ENCODE data around the gene PEAR1.

PEAR1 gene

DNA sequence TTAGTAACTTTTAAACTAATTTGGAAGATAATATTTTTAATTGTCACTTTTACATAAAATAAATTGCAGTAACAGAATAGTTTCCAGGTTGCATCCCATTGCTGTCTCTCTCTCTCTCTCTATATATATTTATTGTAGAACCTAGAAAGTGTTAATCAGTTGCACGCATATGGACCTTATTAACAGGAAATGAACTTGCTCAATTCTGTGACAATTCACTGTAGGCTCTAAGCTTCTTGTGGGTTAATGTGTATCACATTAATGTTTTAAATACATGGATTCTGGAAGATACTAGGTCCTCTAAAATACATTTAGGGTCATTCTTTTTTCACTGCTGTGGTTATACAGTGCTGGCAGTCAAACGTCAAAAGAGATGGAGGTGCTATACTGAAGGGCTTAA is 60.1 kb downstream of the PEAR1 start:
- no peak overlapping the region for H3K27ac ChIP-seq (ENCODE audit: low read depth, low read length)
- H3K23ac ChIP-seq (ENCODE audit: low read length): no peak overlapping the region
- H3K4ac ChIP-seq (ENCODE audit: low read depth, low read length): no peak overlapping the region
- H3K79me2 ChIP-seq (ENCODE audit: control insufficient read depth, insufficient read depth, low read length, poor library complexity): no peaks in the 10 kb centered on the region
- H3K4me3 ChIP-seq (ENCODE audit: low read depth, low read length): no peak overlapping the region
- H4K8ac ChIP-seq (ENCODE audit: low read depth, low read length): no peak overlapping the region
- no peak for DNase-seq
- no peak overlapping the region for H3K14ac ChIP-seq (ENCODE audit: low read length)
- H3K79me1 ChIP-seq (ENCODE audit: low read length): no peaks in the 10 kb centered on the region
- no peaks in the 10 kb centered on the region for H3K9me3 ChIP-seq (ENCODE audit: insufficient read depth, low read depth, low read length)
- H2BK12ac ChIP-seq (ENCODE audit: low read length): no peak overlapping the region
- no peak overlapping the region for H2AK5ac ChIP-seq (ENCODE audit: low read length)
- no peak overlapping the region for H3K4me2 ChIP-seq (ENCODE audit: low read length)
- H3K36me3 ChIP-seq (ENCODE audit: control insufficient read depth in 1 of 2, insufficient read depth in 2 of 2, low read length in 2 of 2): peaks cover 20 to 34% of the 10 kb centered on the region in 2 experiments
- no peak overlapping the region for H3K18ac ChIP-seq (ENCODE audit: low read length)
- H4K12ac ChIP-seq (ENCODE audit: low read depth, low read length): no peak overlapping the region
- no peak overlapping the region for H2BK5ac ChIP-seq (ENCODE audit: low read depth, low read length, poor library complexity)
- H2BK120ac ChIP-seq (ENCODE audit: insufficient read depth, low read length, poor library complexity): no peak overlapping the region
- H4K91ac ChIP-seq (ENCODE audit: low read depth, low read length): no peak overlapping the region
- H2AFZ ChIP-seq (ENCODE audit: insufficient read depth, low read length, poor library complexity): no peak overlapping the region
- H3K4me1 ChIP-seq (ENCODE audit: control insufficient read depth in 1 of 2, insufficient read depth in 2 of 2, low read length in 2 of 2): peaks cover 4 to 5% of the 10 kb centered on the region in 2 experiments
- H3K27me3 ChIP-seq (ENCODE audit: insufficient read depth, low read length): no peaks in the 10 kb centered on the region
- H3K9ac ChIP-seq (ENCODE audit: low read length): no peak overlapping the region
- no CpG with 5 or more reads among the region's 2 CpGs for WGBS (ENCODE audit: extremely low coverage, insufficient coverage, insufficient read length)

DNA sequence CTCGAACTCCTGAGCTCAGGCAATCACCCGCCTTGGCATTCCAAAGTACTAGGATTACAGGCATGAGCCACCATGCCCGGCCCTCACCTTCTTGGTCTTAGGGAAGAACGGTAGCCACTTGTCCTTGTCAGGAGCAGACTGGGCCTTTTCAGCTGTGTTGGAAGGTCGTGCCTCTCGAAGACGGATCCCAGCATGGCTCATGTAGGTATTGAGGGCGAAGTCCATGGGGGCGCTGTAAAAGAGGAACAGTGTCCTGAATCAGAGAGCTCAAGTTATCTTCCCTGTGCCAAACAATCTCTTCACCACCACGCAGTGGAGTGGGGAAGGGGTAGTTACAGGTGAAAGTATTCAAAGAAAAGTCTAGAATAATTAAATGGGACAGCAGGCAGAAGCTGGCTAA is 62.8 kb downstream of the PEAR1 start:
- Histone ChIP-seq H3K27ac (ENCODE audit: low read depth, low read length) (no peak overlapping the region), H3K9ac (ENCODE audit: low read length) (no peak overlapping the region), H3K4me1 (ENCODE audit: control insufficient read depth in 1 of 2, insufficient read depth in 2 of 2, low read length in 2 of 2) (peaks cover 5 to 6% of the 10 kb centered on the region in 2 experiments), H3K23ac (ENCODE audit: low read length) (no peak overlapping the region), H4K12ac (ENCODE audit: low read depth, low read length) (no peak overlapping the region), H3K27me3 (ENCODE audit: insufficient read depth, low read length) (no peaks in the 10 kb centered on the region), H2BK5ac (ENCODE audit: low read depth, low read length, poor library complexity) (no peak overlapping the region), H4K91ac (ENCODE audit: low read depth, low read length) (no peak overlapping the region), H3K18ac (ENCODE audit: low read length) (no peak overlapping the region), H3K4me3 (ENCODE audit: low read depth, low read length) (no peak overlapping the region), H3K14ac (ENCODE audit: low read length) (no peak overlapping the region), H2BK120ac (ENCODE audit: insufficient read depth, low read length, poor library complexity) (no peak overlapping the region), H2BK12ac (ENCODE audit: low read length) (no peak overlapping the region), H3K4ac (ENCODE audit: low read depth, low read length) (no peak overlapping the region), H4K8ac (ENCODE audit: low read depth, low read length) (no peak overlapping the region), H3K36me3 (ENCODE audit: control insufficient read depth in 1 of 2, insufficient read depth in 2 of 2, low read length in 2 of 2) (peaks cover 28 to 49% of the 10 kb centered on the region in 2 experiments), H2AFZ (ENCODE audit: insufficient read depth, low read length, poor library complexity) (no peak overlapping the region), H2AK5ac (ENCODE audit: low read length) (no peak overlapping the region), H3K9me3 (ENCODE audit: insufficient read depth, low read depth, low read length) (no peaks in the 10 kb centered on the region), H3K79me1 (ENCODE audit: low read length) (no peaks in the 10 kb centered on the region), H3K4me2 (ENCODE audit: low read length) (no peak overlapping the region), H3K79me2 (ENCODE audit: control insufficient read depth, insufficient read depth, low read length, poor library complexity) (no peaks in the 10 kb centered on the region)
- DNase-seq: no peak
- no CpG with 5 or more reads among the region's 10 CpGs for WGBS (ENCODE audit: extremely low coverage, insufficient coverage, insufficient read length)

GRCh38 chr1:156957634-156958033 is 64.1 kb downstream of the PEAR1 start:
- Histone ChIP-seq H3K4me2 (ENCODE audit: low read length) (no peak overlapping the region), H3K14ac (ENCODE audit: low read length) (no peak overlapping the region), H3K4ac (ENCODE audit: low read depth, low read length) (no peak overlapping the region), H3K23ac (ENCODE audit: low read length) (no peak overlapping the region), H3K27ac (ENCODE audit: low read depth, low read length) (no peak overlapping the region), H4K8ac (ENCODE audit: low read depth, low read length) (no peak overlapping the region), H3K4me1 (ENCODE audit: control insufficient read depth in 1 of 2, insufficient read depth in 2 of 2, low read length in 2 of 2) (peaks cover 5 to 6% of the 10 kb centered on the region in 2 experiments), H2BK12ac (ENCODE audit: low read length) (no peak overlapping the region), H3K79me1 (ENCODE audit: low read length) (no peaks in the 10 kb centered on the region), H3K18ac (ENCODE audit: low read length) (no peak overlapping the region), H2BK120ac (ENCODE audit: insufficient read depth, low read length, poor library complexity) (no peak overlapping the region), H2AK5ac (ENCODE audit: low read length) (no peak overlapping the region), H3K9me3 (ENCODE audit: insufficient read depth, low read depth, low read length) (no peaks in the 10 kb centered on the region), H2BK5ac (ENCODE audit: low read depth, low read length, poor library complexity) (no peak overlapping the region), H3K36me3 (ENCODE audit: control insufficient read depth in 1 of 2, insufficient read depth in 2 of 2, low read length in 2 of 2) (peaks cover 24 to 48% of the 10 kb centered on the region in 2 experiments), H3K27me3 (ENCODE audit: insufficient read depth, low read length) (no peaks in the 10 kb centered on the region), H4K91ac (ENCODE audit: low read depth, low read length) (no peak overlapping the region), H3K4me3 (ENCODE audit: low read depth, low read length) (no peak overlapping the region), H2AFZ (ENCODE audit: insufficient read depth, low read length, poor library complexity) (no peak overlapping the region), H3K9ac (ENCODE audit: low read length) (no peak overlapping the region), H3K79me2 (ENCODE audit: control insufficient read depth, insufficient read depth, low read length, poor library complexity) (no peaks in the 10 kb centered on the region), H4K12ac (ENCODE audit: low read depth, low read length) (no peak overlapping the region)
- no CpG with 5 or more reads among the region's 3 CpGs for WGBS (ENCODE audit: extremely low coverage, insufficient coverage, insufficient read length)
- DNase-seq: peak in 1 of 2 donors; percentile 49

- no CpG with 5 or more reads among the region's 2 CpGs for WGBS (ENCODE audit: extremely low coverage, insufficient coverage, insufficient read length)
- H4K12ac ChIP-seq (ENCODE audit: low read depth, low read length): no peak overlapping the region
- H4K8ac ChIP-seq (ENCODE audit: low read depth, low read length): no peak overlapping the region
- peaks cover 5 to 6% of the 10 kb centered on the region in 2 experiments for H3K4me1 ChIP-seq (ENCODE audit: control insufficient read depth in 1 of 2, insufficient read depth in 2 of 2, low read length in 2 of 2)
- H2AFZ ChIP-seq (ENCODE audit: insufficient read depth, low read length, poor library complexity): no peak overlapping the region
- no peak overlapping the region for H3K14ac ChIP-seq (ENCODE audit: low read length)
- no peak overlapping the region for H3K4me2 ChIP-seq (ENCODE audit: low read length)
- no peaks in the 10 kb centered on the region for H3K79me2 ChIP-seq (ENCODE audit: control insufficient read depth, insufficient read depth, low read length, poor library complexity)
- no peak overlapping the region for H3K4ac ChIP-seq (ENCODE audit: low read depth, low read length)
- no peak overlapping the region for H2AK5ac ChIP-seq (ENCODE audit: low read length)
- H3K4me3 ChIP-seq (ENCODE audit: low read depth, low read length): no peak overlapping the region
- H3K27me3 ChIP-seq (ENCODE audit: insufficient read depth, low read length): no peaks in the 10 kb centered on the region
- no peak overlapping the region for H3K27ac ChIP-seq (ENCODE audit: low read depth, low read length)
- no peak overlapping the region for H2BK12ac ChIP-seq (ENCODE audit: low read length)
- H3K9me3 ChIP-seq (ENCODE audit: insufficient read depth, low read depth, low read length): no peaks in the 10 kb centered on the region
- H2BK5ac ChIP-seq (ENCODE audit: low read depth, low read length, poor library complexity): no peak overlapping the region
- peaks cover 29 to 49% of the 10 kb centered on the region in 2 experiments for H3K36me3 ChIP-seq (ENCODE audit: control insufficient read depth in 1 of 2, insufficient read depth in 2 of 2, low read length in 2 of 2)
- no peak overlapping the region for H3K23ac ChIP-seq (ENCODE audit: low read length)
- no peaks in the 10 kb centered on the region for H3K79me1 ChIP-seq (ENCODE audit: low read length)
- H3K9ac ChIP-seq (ENCODE audit: low read length): no peak overlapping the region
- H3K18ac ChIP-seq (ENCODE audit: low read length): no peak overlapping the region
- DNase-seq: no peak
- H4K91ac ChIP-seq (ENCODE audit: low read depth, low read length): no peak overlapping the region
- no peak overlapping the region for H2BK120ac ChIP-seq (ENCODE audit: insufficient read depth, low read length, poor library complexity)
Measured at GRCh38 chr1:156958247-156958714, 64.8 kb downstream of the PEAR1 start.

All from trophoblast cell (in vitro differentiated cells and primary cell).